B cell (primary cell): ENCODE data around the gene NBPF3. TPM values are rescaled to one million over a fixed set of nuclear protein-coding genes. Genes with fewer than 3 reads are reported as not detected.
"Not testable (repeated sequence)": the region's sequence is repeated elsewhere in the genome, so short reads cannot be mapped to it uniquely, and the experiment has no call there.

ENCODE experiments used
- ATAC-seq: fragments of 200-7000 bp; cut with Tn5 transposase; one replicate; pipeline ENCODE4 v1.10.0; 2021; ENCODE audit warnings: low read depth, mild to moderate bottlenecking, moderate number of reproducible peaks, moderate library complexity
- CTCF ChIA-PET: fragments of 350-600 bp; sonication (Branson Sonifier 250); formaldehyde crosslinking; loops from one replicate; lab custom pipeline; 2021; ENCODE audit warnings: antibody characterized with exemption, inconsistent platforms; lab: Charles Lee
- POLR2A ChIA-PET: fragments of 350-600 bp; sonication (Branson Sonifier 250); formaldehyde crosslinking; loops from one replicate; lab custom pipeline; 2021; ENCODE audit warnings: antibody characterized with exemption; lab: Charles Lee
- DNase-seq: peaks from one replicate; pipeline ENCODE4 v3.0.0; 2013
- H2AFZ ChIP-seq: 2 replicates; pipeline ENCODE4 v1.6.1; 2012; ENCODE audit warnings: mild to moderate bottlenecking, low read depth, low read length; ENCODE audit not compliant: insufficient read depth, poor library complexity, severe bottlenecking
- H3K27ac ChIP-seq, 2 donors: 1 replicate in 1 of 2; 2 replicates in 1 of 2; pipeline ENCODE4 v1.5.1; 2012 to 2013; ENCODE audit warnings: low read length in 2 of 2, mild to moderate bottlenecking in 2 of 2, moderate library complexity in 1 of 2
- H3K27me3 ChIP-seq, 4 experiments: fragments of 200-600 bp in 1 of 4; sonication (generic) in 1 of 4; replicated peaks in 1 of 4; 1 replicate in 2 of 4; 2 replicates in 2 of 4; pipeline versions ENCODE4 v1.6.1 to v1.7.0; 2013 to 2016; ENCODE audit warnings: low read length in 3 of 4, mild to moderate bottlenecking in 2 of 4, mixed read lengths in 1 of 4, moderate library complexity in 1 of 4; ENCODE audit not compliant: insufficient read depth in 4 of 4, control insufficient read depth in 3 of 4; ENCODE audit errors: control extremely low read depth in 1 of 4
- H3K36me3 ChIP-seq, 2 experiments: replicated peaks in 1 of 2; 1 replicate in 1 of 2; 2 replicates in 1 of 2; pipeline versions ENCODE4 v1.6.1 to v1.7.1; 2013; ENCODE audit warnings: low read length in 1 of 2; ENCODE audit not compliant: insufficient read depth in 2 of 2, control insufficient read depth in 1 of 2; ENCODE audit errors: control extremely low read depth in 1 of 2, extremely low read depth in 1 of 2
- H3K4me1 ChIP-seq, 2 donors: fragments of 200-600 bp in 1 of 2; sonication (generic) in 1 of 2; 1 replicate in 1 of 2; 2 replicates in 1 of 2; pipeline versions ENCODE4 v1.5.1 to v1.6.1; 2013 to 2017; ENCODE audit warnings: low read length in 2 of 2; ENCODE audit not compliant: control insufficient read depth in 2 of 2, insufficient read depth in 2 of 2
- H3K4me2 ChIP-seq: replicated peaks from 2 replicates; pipeline ENCODE3; 2012; ENCODE audit warnings: mild to moderate bottlenecking, low read depth, low read length; ENCODE audit not compliant: poor library complexity, severe bottlenecking
- H3K4me3 ChIP-seq, 5 experiments: fragments of 200-600 bp in 1 of 5; sonication (generic) in 1 of 5; 1 replicate in 3 of 5; 2 replicates in 2 of 5; pipeline versions ENCODE4 v1.5.1 to v1.7.0; 2011 to 2016; ENCODE audit warnings: low read length in 4 of 5, mild to moderate bottlenecking in 4 of 5, low read depth in 2 of 5, control low read depth in 1 of 5, moderate library complexity in 1 of 5; ENCODE audit not compliant: insufficient read depth in 1 of 5; ENCODE audit errors: control extremely low read depth in 1 of 5, extremely low read depth in 1 of 5
- H3K79me2 ChIP-seq: fragments of 200-600 bp; sonication (generic); one replicate; pipeline ENCODE4 v1.6.0; 2016; ENCODE audit warnings: low read length; ENCODE audit not compliant: control insufficient read depth, insufficient read depth
- H3K9ac ChIP-seq: fragments of 200-600 bp; sonication (generic); 2 replicates; pipeline ENCODE4 v1.6.1; 2017; ENCODE audit warnings: mild to moderate bottlenecking, low read length, moderate library complexity
- H3K9me3 ChIP-seq, 3 donors: one replicate each; pipeline versions ENCODE4 v1.6.1 to v1.7.1; 2013; ENCODE audit warnings: low read length in 2 of 3; ENCODE audit not compliant: control insufficient read depth in 2 of 3, insufficient read depth in 1 of 3; ENCODE audit errors: control extremely low read depth in 1 of 3
- H4K20me1 ChIP-seq: 2 replicates; pipeline ENCODE4 v1.6.0; 2012; ENCODE audit warnings: mild to moderate bottlenecking, low read length; ENCODE audit not compliant: insufficient read depth, control insufficient read depth, poor library complexity, severe bottlenecking
- H3K27ac Mint-ChIP-seq: one replicate; pipeline ENCODE4 v1.8.0; 2021; ENCODE audit warnings: mixed read lengths
- H3K27me3 Mint-ChIP-seq: one replicate; pipeline ENCODE4 v1.8.0; 2021; ENCODE audit warnings: mixed read lengths
- H3K4me1 Mint-ChIP-seq: one replicate; pipeline ENCODE4 v1.8.0; 2021; ENCODE audit warnings: mixed read lengths
- H3K4me3 Mint-ChIP-seq: one replicate; pipeline ENCODE4 v1.8.0; 2021; ENCODE audit warnings: mixed read lengths
- H3K9me3 Mint-ChIP-seq: one replicate; pipeline ENCODE4 v1.8.0; 2022; ENCODE audit warnings: mixed read lengths; ENCODE audit not compliant: insufficient read depth
- CTCF ChIP-seq: fragments of 200-600 bp; IDR thresholded peaks from one replicate; pipeline ENCODE4 v1.8.0; 2022; ENCODE audit warnings: antibody characterized with exemption, mild to moderate bottlenecking
- EZH2 ChIP-seq: IDR thresholded peaks from 2 replicates; pipeline ENCODE4 v1.6.1; 2012; ENCODE audit warnings: borderline replicate concordance, low read depth, mild to moderate bottlenecking, moderate library complexity, low read length; ENCODE audit not compliant: insufficient read depth, poor library complexity, severe bottlenecking
- WGBS: methylation state at CpG from one replicate; pipeline ENCODE4 v1.1.5; 2013; ENCODE audit warnings: missing lambda C conversion rate; ENCODE audit not compliant: insufficient coverage; 5-methylcytosine and 5-hydroxymethylcytosine counted together
- intact Hi-C: fragments of 100-400 bp; cut with micrococcal nuclease; formaldehyde crosslinking; loops from one replicate; pipeline ENCODE4 v1.10.0; 2022
- polyA plus RNA-seq: library from polyadenylated mRNA; depleted of rRNA; stranded (reverse); fragments of >200 nt; gene quantifications from 2 replicates; pipeline ENCODE4 v1.2.3, GENCODE V29; 2012
- total RNA-seq, 2 donors: library from RNA; stranded (reverse); fragments of 120-200 nt in 1 of 2; gene quantifications; 1 replicate in 1 of 2; 2 replicates in 1 of 2; pipeline versions ENCODE4 v1.2.3 to v1.2.4, GENCODE V29; 2013 to 2022

NBPF3 gene
- total and polyA plus RNA-seq, 2 donors (not counting 1 experiment from before 2014, with no cell fraction given) = 2.0 to 4.2 TPM

- Histone ChIP-seq H3K4me3 (no peak overlapping the region), H3K79me2 (no peaks in the 10 kb centered on the region), H3K27ac (no peak overlapping the region), H3K36me3 (no peaks in the 10 kb centered on the region), H3K9me3 (no peaks in the 10 kb centered on the region), H3K4me1 (no peaks in the 10 kb centered on the region), H3K27me3 (no peaks in the 10 kb centered on the region), H3K9ac (no peak overlapping the region), H2AFZ (no peak overlapping the region), H4K20me1 (no peaks in the 10 kb centered on the region), H3K4me2 (no peak overlapping the region)
- CTCF ChIA-PET = no interaction called here
- TF ChIP-seq CTCF (no peak), EZH2 (no peak)
- 63% methylated on average over 1 of the region's 2 CpGs for WGBS
- intact Hi-C loops = no loop called here
- H3K27ac Mint-ChIP-seq = no peak overlapping the region
- POLR2A ChIA-PET = no interaction called here
- no peak for ATAC-seq
- peaks cover 6% of the 10 kb centered on the region for H3K27me3 Mint-ChIP-seq
- no peak overlapping the region for H3K4me3 Mint-ChIP-seq
- no peaks in the 10 kb centered on the region for H3K9me3 Mint-ChIP-seq
- no peaks in the 10 kb centered on the region for H3K4me1 Mint-ChIP-seq
- DNase-seq = no peak
Observed at GRCh38 chr1:21451981-21452411, 12.1 kb downstream of the NBPF3 start.

- intact Hi-C loops, H3K27me3 ChIP-seq, H3K4me1 ChIP-seq, H3K4me1 Mint-ChIP-seq, H3K9ac ChIP-seq, CTCF ChIA-PET, H3K4me3 Mint-ChIP-seq, H2AFZ ChIP-seq, H3K36me3 ChIP-seq, H3K4me3 ChIP-seq, H3K27me3 Mint-ChIP-seq, H3K9me3 Mint-ChIP-seq, POLR2A ChIA-PET, H3K4me2 ChIP-seq, H3K27ac ChIP-seq, H3K27ac Mint-ChIP-seq, ATAC-seq, H4K20me1 ChIP-seq, H3K79me2 ChIP-seq, DNase-seq, H3K9me3 ChIP-seq: not testable (repeated sequence)
- 100% methylated on average over 1 of the region's 5 CpGs for WGBS
Observed at GRCh38 chr1:21453964-21454614, 14.2 kb downstream of the NBPF3 start.

GRCh38 chr1:21454904-21455303 lies 15.0 kb downstream of the NBPF3 start:
- H3K27ac Mint-ChIP-seq, ATAC-seq, POLR2A ChIA-PET, DNase-seq, H3K27me3 Mint-ChIP-seq, H3K4me2 ChIP-seq, H3K27me3 ChIP-seq, H3K9me3 Mint-ChIP-seq, H2AFZ ChIP-seq, H3K79me2 ChIP-seq, intact Hi-C loops, H3K36me3 ChIP-seq, H4K20me1 ChIP-seq, H3K4me1 Mint-ChIP-seq, H3K4me3 ChIP-seq, H3K9ac ChIP-seq, H3K4me3 Mint-ChIP-seq, H3K4me1 ChIP-seq, H3K9me3 ChIP-seq, CTCF ChIA-PET, H3K27ac ChIP-seq: not testable (repeated sequence)
- WGBS = no CpG with 5 or more reads among the region's 5 CpGs
